Hepatocyte (in vitro differentiated cells): Measurements from ENCODE around the gene FCHSD2. TPM values are rescaled to one million over a fixed set of nuclear protein-coding genes. Genes with fewer than 3 reads are reported as not detected.

ENCODE experiments used
- DNase-seq: peaks from one replicate; pipeline ENCODE4 v3.0.0-alpha.2; 2016; ENCODE audit warnings: low spot score
- H2AFZ ChIP-seq: fragments of 200-600 bp; sonication (generic); 2 replicates; pipeline ENCODE4 v1.6.0; 2016; ENCODE audit warnings: antibody characterized with exemption, mild to moderate bottlenecking
- H3K27ac ChIP-seq: fragments of 200-600 bp; sonication (generic); 2 replicates; pipeline ENCODE4 v1.5.1; 2016; ENCODE audit warnings: mild to moderate bottlenecking
- H3K27me3 ChIP-seq: fragments of 200-600 bp; sonication (generic); 2 replicates; pipeline ENCODE4 v1.6.1; 2016
- H3K36me3 ChIP-seq: fragments of 200-600 bp; sonication (generic); replicated peaks from 2 replicates; pipeline ENCODE4 v1.5.1; 2016; ENCODE audit warnings: low read depth; ENCODE audit not compliant: insufficient read depth
- H3K4me1 ChIP-seq: fragments of 200-600 bp; sonication (generic); 2 replicates; pipeline ENCODE4 v1.5.1; 2016; ENCODE audit warnings: mild to moderate bottlenecking, moderate library complexity; ENCODE audit not compliant: insufficient read depth
- H3K4me2 ChIP-seq: fragments of 200-600 bp; sonication (generic); 2 replicates; pipeline ENCODE4 v1.6.0; 2016
- H3K4me3 ChIP-seq: fragments of 200-600 bp; sonication (generic); 2 replicates; pipeline ENCODE4 v1.5.1; 2016; ENCODE audit warnings: mild to moderate bottlenecking
- H3K79me2 ChIP-seq: fragments of 200-600 bp; sonication (generic); 2 replicates; pipeline ENCODE4 v1.6.0; 2017; ENCODE audit warnings: mild to moderate bottlenecking
- H3K9me2 ChIP-seq: fragments of 200-600 bp; sonication (generic); replicated peaks from 2 replicates; pipeline ENCODE4 v1.6.0; 2017; ENCODE audit warnings: mild to moderate bottlenecking; ENCODE audit not compliant: insufficient read depth
- H3K9me3 ChIP-seq: fragments of 200-600 bp; sonication (generic); 2 replicates; pipeline ENCODE4 v1.5.1; 2016; ENCODE audit warnings: low read depth, mild to moderate bottlenecking
- H4K20me1 ChIP-seq: fragments of 200-600 bp; sonication (generic); 2 replicates; pipeline ENCODE4 v1.6.0; 2016; ENCODE audit warnings: mild to moderate bottlenecking; ENCODE audit not compliant: insufficient read depth, poor library complexity, severe bottlenecking
- EZH2 ChIP-seq: fragments of 200-600 bp; sonication (generic); IDR thresholded peaks from 2 replicates; pipeline ENCODE4 v1.6.1; 2016; ENCODE audit warnings: antibody characterized with exemption, mild to moderate bottlenecking, borderline replicate concordance
- EZH2phosphoT487 ChIP-seq: fragments of 200-600 bp; sonication (generic); IDR thresholded peaks from one replicate; pipeline ENCODE4 v1.6.1; 2018; ENCODE audit warnings: antibody characterized with exemption, mild to moderate bottlenecking, low read depth, moderate library complexity; ENCODE audit not compliant: unreplicated experiment, severe bottlenecking
- WGBS: methylation state at CpG from one replicate; pipeline ENCODE4 v1.1.6; 2016; ENCODE audit warnings: low lambda C conversion rate; ENCODE audit errors: missing lambda C conversion rate; 5-methylcytosine and 5-hydroxymethylcytosine counted together
- polyA plus RNA-seq: library from polyadenylated mRNA; unstranded; fragments of >200 nt; fragmentation: Nextera tagmentation; extraction: Ambion mirVana; gene quantifications from 2 replicates; pipeline ENCODE4 v1.2.1, GENCODE V29; 2016
- total RNA-seq: library from RNA; depleted of rRNA; stranded (reverse); fragments of >200 nt; gene quantifications from 2 replicates; pipeline ENCODE4 v1.2.3, GENCODE V29; 2014
- TF ChIP-seq, protein P1 (sequence below): fragments of 200-600 bp; sonication (generic); IDR thresholded peaks from 2 replicates; pipeline ENCODE4 v1.5.1; 2016; ENCODE audit warnings: antibody characterized with exemption, mild to moderate bottlenecking; ENCODE audit not compliant: poor library complexity

The FCHSD2 gene
- total and polyA plus RNA-seq, 2 experiments from 2014 or later: 9.1 to 13.1 TPM

DNA sequence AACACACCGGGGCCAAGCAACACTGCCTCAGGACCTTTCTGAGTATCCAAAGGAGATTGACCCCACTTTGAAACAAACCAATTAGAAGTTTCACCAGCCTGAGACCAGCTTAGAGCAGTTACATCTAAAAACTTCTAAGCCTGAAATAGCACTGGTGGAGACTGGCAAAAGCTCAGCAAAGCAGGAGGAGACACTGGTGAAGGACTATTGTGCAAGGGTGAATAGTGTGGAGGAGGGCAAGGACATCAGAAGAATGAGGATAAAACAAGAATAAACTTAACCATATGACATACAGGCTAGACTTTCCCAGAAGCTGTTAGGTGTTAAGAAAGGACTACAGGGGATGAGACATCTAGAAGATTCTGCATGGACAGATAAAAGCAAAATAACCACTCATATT lies 152.4 kb downstream of the FCHSD2 start:
- Histone ChIP-seq H3K9me3 (no peaks in the 10 kb centered on the region), H2AFZ (no peak overlapping the region), H3K27ac (no peak overlapping the region), H3K79me2 (no peaks in the 10 kb centered on the region), H3K27me3 (no peaks in the 10 kb centered on the region), H3K9me2 (no peaks in the 10 kb centered on the region), H3K4me1 (no peaks in the 10 kb centered on the region), H4K20me1 (peaks cover 6% of the 10 kb centered on the region), H3K4me3 (no peak overlapping the region), H3K36me3 (no peaks in the 10 kb centered on the region), H3K4me2 (no peak overlapping the region)
- no peak for TF ChIP-seq EZH2phosphoT487
- no peak for TF ChIP-seq EZH2
- TF ChIP-seq, protein P1, sequence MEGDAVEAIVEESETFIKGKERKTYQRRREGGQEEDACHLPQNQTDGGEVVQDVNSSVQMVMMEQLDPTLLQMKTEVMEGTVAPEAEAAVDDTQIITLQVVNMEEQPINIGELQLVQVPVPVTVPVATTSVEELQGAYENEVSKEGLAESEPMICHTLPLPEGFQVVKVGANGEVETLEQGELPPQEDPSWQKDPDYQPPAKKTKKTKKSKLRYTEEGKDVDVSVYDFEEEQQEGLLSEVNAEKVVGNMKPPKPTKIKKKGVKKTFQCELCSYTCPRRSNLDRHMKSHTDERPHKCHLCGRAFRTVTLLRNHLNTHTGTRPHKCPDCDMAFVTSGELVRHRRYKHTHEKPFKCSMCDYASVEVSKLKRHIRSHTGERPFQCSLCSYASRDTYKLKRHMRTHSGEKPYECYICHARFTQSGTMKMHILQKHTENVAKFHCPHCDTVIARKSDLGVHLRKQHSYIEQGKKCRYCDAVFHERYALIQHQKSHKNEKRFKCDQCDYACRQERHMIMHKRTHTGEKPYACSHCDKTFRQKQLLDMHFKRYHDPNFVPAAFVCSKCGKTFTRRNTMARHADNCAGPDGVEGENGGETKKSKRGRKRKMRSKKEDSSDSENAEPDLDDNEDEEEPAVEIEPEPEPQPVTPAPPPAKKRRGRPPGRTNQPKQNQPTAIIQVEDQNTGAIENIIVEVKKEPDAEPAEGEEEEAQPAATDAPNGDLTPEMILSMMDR: no peak
- 94% methylated on average over 1 of the region's 1 CpG for WGBS
- DNase-seq: no peak

DNA sequence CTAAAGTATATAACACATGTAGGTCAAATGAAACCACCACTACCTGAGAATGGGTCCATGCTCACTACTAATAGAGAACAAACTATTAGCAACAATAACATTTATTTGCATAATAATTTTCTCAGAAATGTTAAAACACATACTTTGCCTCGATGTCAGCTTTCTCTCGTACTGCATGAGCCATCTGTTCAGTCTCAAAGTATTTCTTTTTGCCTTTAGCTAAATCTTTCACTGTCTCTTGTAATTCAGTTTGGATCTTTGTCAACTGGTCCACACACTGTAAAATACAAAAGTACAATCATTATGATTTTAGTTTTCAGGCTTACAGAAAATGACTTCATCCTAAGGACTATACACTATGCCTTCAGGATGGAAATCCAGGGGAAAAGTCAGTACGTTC lies 153.3 kb downstream of the FCHSD2 start:
- H3K36me3 ChIP-seq: no peaks in the 10 kb centered on the region
- no peak overlapping the region for H3K27ac ChIP-seq
- 68% methylated on average over 3 of the region's 3 CpGs for WGBS

DNA sequence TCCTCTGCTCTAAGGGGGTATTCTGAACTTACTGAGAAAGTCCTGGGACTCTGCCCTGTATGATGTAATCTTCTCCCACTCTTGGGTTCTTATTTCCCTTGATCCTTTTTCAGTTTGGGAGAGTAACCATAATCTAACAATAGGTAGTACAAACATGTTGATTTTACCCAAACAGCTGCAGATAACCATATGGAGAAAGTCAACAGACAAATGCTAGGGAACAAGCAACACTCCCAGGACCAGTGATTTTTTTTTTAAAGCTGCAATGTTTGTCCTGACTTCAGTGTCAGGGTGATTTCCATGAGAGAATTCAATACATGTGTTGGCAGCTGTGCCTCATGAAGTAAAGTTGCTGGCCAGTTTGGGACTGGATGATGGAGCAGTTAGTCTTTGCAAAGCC lies 156.5 kb downstream of the FCHSD2 start:
- H3K36me3 ChIP-seq: no peaks in the 10 kb centered on the region
- H3K9me3 ChIP-seq: no peaks in the 10 kb centered on the region
- no peak for DNase-seq
- H3K27me3 ChIP-seq: no peaks in the 10 kb centered on the region
- no peak overlapping the region for H3K4me2 ChIP-seq
- H3K27ac ChIP-seq: no peak overlapping the region
- no peaks in the 10 kb centered on the region for H3K9me2 ChIP-seq
- H2AFZ ChIP-seq: no peak overlapping the region
- peaks cover 5% of the 10 kb centered on the region for H4K20me1 ChIP-seq
- no peak for TF ChIP-seq EZH2
- TF ChIP-seq, protein P1: no peak
- no peak for TF ChIP-seq EZH2phosphoT487
- H3K79me2 ChIP-seq: no peaks in the 10 kb centered on the region
- H3K4me1 ChIP-seq: no peaks in the 10 kb centered on the region
- H3K4me3 ChIP-seq: no peak overlapping the region

More for the DNA sequence above, 153.3 kb downstream of the FCHSD2 start:
- H2AFZ ChIP-seq: no peak overlapping the region
- no peak for DNase-seq
- H3K4me3 ChIP-seq: no peak overlapping the region
- H3K9me2 ChIP-seq: no peaks in the 10 kb centered on the region
- TF ChIP-seq, protein P1: no peak
- TF ChIP-seq EZH2phosphoT487 (no peak), EZH2 (no peak)
- H3K9me3 ChIP-seq: no peaks in the 10 kb centered on the region
- no peak overlapping the region for H3K4me2 ChIP-seq
- H3K4me1 ChIP-seq: no peaks in the 10 kb centered on the region
- peaks cover 6% of the 10 kb centered on the region for H4K20me1 ChIP-seq
- H3K79me2 ChIP-seq: no peaks in the 10 kb centered on the region
- H3K27me3 ChIP-seq: no peaks in the 10 kb centered on the region

DNA sequence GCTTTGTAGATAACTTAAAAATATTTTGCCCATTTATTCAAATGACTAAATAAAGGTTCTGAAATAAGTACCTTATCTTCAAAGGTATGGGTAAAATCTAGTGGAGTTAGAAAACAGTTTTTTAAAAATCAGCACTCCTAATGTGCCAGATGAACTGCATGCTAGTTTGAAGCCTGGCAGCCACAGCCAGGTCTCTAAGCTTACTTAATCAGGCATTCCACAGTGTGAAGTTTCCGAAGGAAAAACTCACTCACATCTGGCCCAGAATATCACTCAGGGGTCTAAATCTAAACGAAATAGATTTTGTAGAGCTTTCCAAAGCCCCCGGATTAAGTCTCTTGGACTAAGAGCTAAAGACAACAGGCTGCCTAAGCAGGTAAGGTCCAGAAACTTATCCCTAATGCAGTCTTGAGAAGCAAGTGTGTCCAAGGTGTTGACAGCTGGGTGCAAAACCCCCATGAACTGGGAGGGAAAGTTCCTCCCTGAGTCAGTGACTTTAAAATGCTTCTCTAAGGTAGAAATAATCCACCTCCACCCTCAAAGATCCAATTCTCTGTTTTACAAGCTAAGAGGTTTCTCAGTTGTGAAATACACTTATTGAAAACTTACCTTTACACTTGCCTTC lies 157.6 kb downstream of the FCHSD2 start:
- 30% methylated on average over 3 of the region's 3 CpGs for WGBS
- no peak overlapping the region for H2AFZ ChIP-seq
- no peak overlapping the region for H3K4me3 ChIP-seq
- no peak overlapping the region for H3K4me2 ChIP-seq
- no peaks in the 10 kb centered on the region for H3K4me1 ChIP-seq
- no peaks in the 10 kb centered on the region for H4K20me1 ChIP-seq
- no peaks in the 10 kb centered on the region for H3K79me2 ChIP-seq
- no peaks in the 10 kb centered on the region for H3K36me3 ChIP-seq
- H3K27ac ChIP-seq: no peak overlapping the region
- TF ChIP-seq EZH2phosphoT487 (no peak), EZH2 (no peak)
- TF ChIP-seq, protein P1: no peak
- no peaks in the 10 kb centered on the region for H3K9me3 ChIP-seq
- DNase-seq: peak; percentile 6
- no peaks in the 10 kb centered on the region for H3K27me3 ChIP-seq
- no peaks in the 10 kb centered on the region for H3K9me2 ChIP-seq
